Large intestine (tissue), 3 donors: ENCODE data around the gene ZIC4. TPM values are rescaled to one million over a fixed set of nuclear protein-coding genes. Genes with fewer than 3 reads are reported as not detected.

Source experiments
- DNase-seq, 2 donors: peaks; one replicate each; pipeline versions ENCODE4 v3.0.0 to v3.0.0-alpha.2; 2013
- H3K27ac ChIP-seq: one replicate; pipeline ENCODE4 v1.5.1; 2013; ENCODE audit warnings: low read length
- H3K27me3 ChIP-seq: 2 replicates; pipeline ENCODE4 v1.6.1; 2013; ENCODE audit warnings: low read length; ENCODE audit not compliant: control insufficient read depth, insufficient read depth
- H3K36me3 ChIP-seq: 2 replicates; pipeline ENCODE4 v1.6.1; 2013; ENCODE audit warnings: low read length; ENCODE audit not compliant: control insufficient read depth, insufficient read depth
- H3K4me1 ChIP-seq: one replicate; pipeline ENCODE4 v1.6.1; 2013; ENCODE audit warnings: low read length; ENCODE audit not compliant: control insufficient read depth, insufficient read depth
- H3K4me3 ChIP-seq: one replicate; pipeline ENCODE4 v1.5.1; 2013; ENCODE audit warnings: low read length
- H3K9me3 ChIP-seq: one replicate; pipeline ENCODE4 v1.6.1; 2013; ENCODE audit warnings: mild to moderate bottlenecking, low read depth, low read length, moderate library complexity; ENCODE audit not compliant: control insufficient read depth
- WGBS: methylation state at CpG from one replicate; pipeline ENCODE4 v1.1.5; 2013; ENCODE audit warnings: low lambda C conversion rate; ENCODE audit not compliant: insufficient coverage; 5-methylcytosine and 5-hydroxymethylcytosine counted together
- polyA plus RNA-seq: library from polyadenylated mRNA; unstranded; fragments of 120-200 nt; gene quantifications from one replicate; pipeline ENCODE4 v1.2.1, GENCODE V29; 2013

ZIC4 gene
- polyA plus RNA-seq, 1 donor = not detected

DNA sequence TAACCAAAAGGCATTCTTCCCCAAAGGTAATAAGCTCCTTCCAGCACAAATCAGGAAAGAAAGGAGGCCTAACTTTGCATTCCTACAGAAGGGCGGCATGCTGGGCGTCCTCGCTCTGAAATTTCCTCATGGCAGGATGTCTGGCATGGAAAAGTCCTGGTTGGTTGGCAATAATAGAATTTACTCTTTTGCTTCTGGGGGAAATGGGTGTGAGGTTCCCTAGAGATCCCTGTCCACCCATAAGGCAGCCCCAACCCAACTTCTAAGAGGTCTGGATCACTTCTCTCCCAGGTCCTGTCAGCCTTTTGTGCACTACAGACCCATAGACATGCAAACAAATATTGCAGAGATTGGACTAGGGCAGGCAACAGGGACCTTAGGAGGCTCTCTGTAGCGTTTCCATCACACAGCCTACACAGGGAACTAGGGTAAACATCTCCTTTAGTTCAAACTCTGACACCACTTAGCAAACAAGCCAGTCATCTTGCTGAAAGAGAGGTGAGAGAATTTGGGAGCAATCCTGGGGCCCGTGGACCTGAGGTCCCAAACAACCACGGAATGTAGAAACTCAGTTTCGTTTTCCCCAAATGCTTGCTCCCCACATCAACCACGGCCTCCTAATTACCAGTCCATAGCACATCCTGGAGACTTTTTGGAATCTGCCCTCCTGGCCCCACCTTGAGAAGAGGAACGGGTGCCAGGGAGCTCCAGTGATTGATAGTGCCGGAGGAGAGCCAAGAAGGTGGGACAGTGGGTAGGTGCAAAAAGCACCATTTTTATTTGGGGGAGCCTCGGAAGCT, 2.1 kb downstream of the ZIC4 start:
- DNase-seq = no peak
- H3K27ac ChIP-seq = no peak overlapping the region
- WGBS = no CpG with 5 or more reads among the region's 11 CpGs
- no peak overlapping the region for H3K4me3 ChIP-seq
- peaks cover 96% of the 10 kb centered on the region for H3K27me3 ChIP-seq
- H3K9me3 ChIP-seq = peaks cover 3% of the 10 kb centered on the region
- H3K36me3 ChIP-seq = no peaks in the 10 kb centered on the region
- H3K4me1 ChIP-seq = peaks cover 3% of the 10 kb centered on the region

GRCh38 chr3:147403511-147403910, 2.8 kb downstream of the ZIC4 start:
- WGBS = no CpG with 5 or more reads among the region's 5 CpGs
- Histone ChIP-seq H3K27me3 (peaks cover 96% of the 10 kb centered on the region), H3K27ac (no peak overlapping the region), H3K4me3 (no peak overlapping the region), H3K9me3 (peaks cover 3% of the 10 kb centered on the region), H3K36me3 (no peaks in the 10 kb centered on the region), H3K4me1 (no peaks in the 10 kb centered on the region)
- DNase-seq = no peak

- 20% methylated on average over 1 of the region's 5 CpGs for WGBS
- no peaks in the 10 kb centered on the region for H3K36me3 ChIP-seq
- H3K27me3 ChIP-seq = peaks cover 96% of the 10 kb centered on the region
- peaks cover 9% of the 10 kb centered on the region for H3K9me3 ChIP-seq
- H3K4me3 ChIP-seq = no peak overlapping the region
- no peak overlapping the region for H3K27ac ChIP-seq
- no peak for DNase-seq
- no peaks in the 10 kb centered on the region for H3K4me1 ChIP-seq
These were observed 4.2 kb downstream of the ZIC4 start for GRCh38 chr3:147402159-147402558.

DNA sequence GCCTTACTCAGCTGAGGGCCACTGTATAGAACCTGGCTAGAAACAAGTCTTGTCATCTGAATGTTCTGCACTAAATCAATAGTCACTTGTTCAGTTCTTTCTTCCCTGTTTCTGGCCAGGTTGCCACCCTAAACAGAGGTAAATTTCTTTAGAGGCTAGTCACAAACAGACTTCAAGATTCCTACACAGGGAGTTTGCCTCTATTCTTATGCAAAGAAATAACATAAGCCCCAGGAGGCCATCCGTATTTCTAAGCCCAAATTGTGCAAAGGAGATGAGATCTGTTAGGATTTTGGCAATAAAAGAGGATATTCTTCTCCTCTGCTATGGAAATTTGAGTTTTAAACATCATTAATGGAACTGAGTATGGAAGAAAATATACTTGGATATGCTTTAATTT, 4.9 kb downstream of the ZIC4 start:
- H3K4me1 ChIP-seq = no peaks in the 10 kb centered on the region
- no peaks in the 10 kb centered on the region for H3K36me3 ChIP-seq
- DNase-seq = no peak
- no peak overlapping the region for H3K27ac ChIP-seq
- peaks cover 96% of the 10 kb centered on the region for H3K27me3 ChIP-seq
- H3K9me3 ChIP-seq = peaks cover 16% of the 10 kb centered on the region
- H3K4me3 ChIP-seq = no peak overlapping the region
- whole genome bisulfite sequencing = no CpG with 5 or more reads among the region's 1 CpG

DNA sequence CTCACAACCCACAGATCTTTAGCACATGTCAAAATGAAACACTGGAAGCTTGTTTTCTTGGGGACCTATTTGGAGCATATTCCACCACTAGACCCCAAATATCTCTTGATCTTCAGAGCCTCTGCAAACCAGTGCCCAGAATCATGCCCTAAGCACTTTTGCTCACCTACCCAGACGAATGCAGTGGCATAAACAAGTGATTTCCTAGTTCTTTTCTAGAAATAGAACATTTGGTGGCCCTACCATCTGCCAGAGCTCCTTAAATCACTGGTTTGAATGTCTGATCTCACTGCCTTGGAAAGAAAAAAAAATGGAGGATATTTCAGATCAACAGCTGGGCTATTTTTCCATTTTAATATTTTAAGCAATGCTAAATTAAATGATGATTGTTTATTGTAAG, 5.3 kb downstream of the ZIC4 start:
- H3K9me3 ChIP-seq = peaks cover 20% of the 10 kb centered on the region
- H3K27ac ChIP-seq = no peak overlapping the region
- no peak overlapping the region for H3K4me3 ChIP-seq
- WGBS = no CpG with 5 or more reads among the region's 1 CpG
- no peaks in the 10 kb centered on the region for H3K4me1 ChIP-seq
- peaks cover 96% of the 10 kb centered on the region for H3K27me3 ChIP-seq
- no peak for DNase-seq
- H3K36me3 ChIP-seq = no peaks in the 10 kb centered on the region

GRCh38 chr3:147400111-147400510, 6.2 kb downstream of the ZIC4 start:
- Histone ChIP-seq H3K27me3 (peaks cover 96% of the 10 kb centered on the region), H3K9me3 (peaks cover 20% of the 10 kb centered on the region)

DNA sequence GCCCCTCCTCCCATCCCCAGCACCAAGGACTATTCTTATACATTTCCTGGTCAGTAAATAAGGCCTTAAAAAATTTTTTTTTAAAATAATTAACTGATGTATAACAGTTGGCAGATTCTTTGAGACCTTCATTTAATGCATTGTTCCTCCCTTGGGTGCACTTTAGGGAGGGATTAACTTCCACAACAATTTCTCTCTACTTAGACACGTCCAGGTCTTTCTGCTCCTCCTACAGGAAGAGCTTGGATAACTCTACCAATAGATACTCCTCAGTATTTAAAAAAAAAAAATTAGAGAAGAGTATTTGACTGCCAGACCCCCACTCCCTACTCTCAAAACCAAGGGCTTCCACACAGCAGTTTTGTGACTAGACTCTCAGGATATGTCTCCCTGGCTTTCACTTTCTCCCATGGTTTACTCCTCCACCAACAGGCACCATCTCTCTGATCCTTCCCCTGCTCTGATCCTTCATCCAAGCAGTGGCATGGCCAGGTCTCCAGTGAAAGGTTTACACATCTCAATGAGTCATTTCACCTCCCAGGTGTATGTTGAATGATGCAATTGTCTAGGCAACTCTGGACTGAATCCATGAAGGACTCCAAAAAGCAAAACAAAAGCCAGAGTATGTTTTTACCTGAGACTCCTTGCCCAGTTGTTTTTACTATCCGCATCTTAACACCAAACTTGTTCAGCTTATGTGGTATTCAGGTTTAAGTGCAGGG, 7.4 kb downstream of the ZIC4 start:
- Histone ChIP-seq H3K27me3 (peaks cover 96% of the 10 kb centered on the region), H3K4me1 (no peaks in the 10 kb centered on the region), H3K27ac (no peak overlapping the region), H3K9me3 (peaks cover 22% of the 10 kb centered on the region), H3K4me3 (no peak overlapping the region), H3K36me3 (no peaks in the 10 kb centered on the region)
- no peak for DNase-seq
- WGBS = 80% methylated on average over 1 of the region's 2 CpGs

More at GRCh38 chr3:147400111-147400510, 6.2 kb downstream of the ZIC4 start:
- no peaks in the 10 kb centered on the region for H3K4me1 ChIP-seq
- no peak for DNase-seq
- H3K27ac ChIP-seq = no peak overlapping the region
- H3K36me3 ChIP-seq = no peaks in the 10 kb centered on the region
- no peak overlapping the region for H3K4me3 ChIP-seq

DNA sequence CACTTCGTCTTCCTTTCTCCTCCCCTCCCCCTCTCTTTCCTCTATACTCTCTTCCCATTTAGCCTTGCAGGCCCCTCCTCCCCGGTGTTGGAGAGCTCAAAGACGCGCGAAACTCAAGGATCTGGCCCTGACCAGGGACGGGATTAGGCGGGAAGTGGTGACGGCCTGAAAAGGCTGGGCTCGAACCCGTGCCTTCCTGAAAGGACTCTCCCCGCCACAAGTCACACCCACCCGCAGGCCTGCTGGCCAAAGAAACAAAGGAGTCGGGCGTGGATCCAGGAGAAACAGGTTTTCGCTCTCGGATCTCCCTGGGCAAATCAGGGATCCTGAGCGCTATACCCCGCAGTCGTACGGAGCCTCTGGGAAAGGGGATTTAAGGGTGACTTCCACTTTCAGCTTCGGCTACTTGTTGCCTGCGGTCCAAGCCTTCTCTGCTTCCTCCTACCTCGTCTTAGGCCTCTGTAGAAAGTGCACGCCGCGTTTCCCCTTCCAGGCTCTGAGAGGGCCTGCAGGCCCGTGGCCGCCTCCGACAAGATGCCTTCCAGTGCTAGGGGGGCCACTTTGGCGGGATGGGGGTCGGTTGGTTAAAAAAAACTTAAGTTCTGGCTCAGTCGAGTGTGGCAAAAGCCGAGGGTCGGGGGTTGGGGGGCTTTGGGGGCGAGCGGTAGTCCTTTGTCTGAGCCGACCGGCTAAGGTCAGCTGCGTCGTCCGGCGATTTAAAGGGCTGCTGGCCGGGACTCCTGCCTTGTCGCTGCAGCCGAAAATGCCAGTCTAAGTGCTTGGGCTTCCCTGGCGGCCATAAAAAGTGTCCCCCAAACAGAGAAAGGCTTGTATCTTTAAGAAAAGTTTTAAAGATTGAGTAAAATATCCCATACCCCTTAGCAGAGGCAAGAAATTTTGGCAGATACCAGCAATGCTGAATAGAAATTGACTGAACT, 8.2 kb downstream of the ZIC4 start:
- no peaks in the 10 kb centered on the region for H3K4me1 ChIP-seq
- no peaks in the 10 kb centered on the region for H3K36me3 ChIP-seq
- DNase-seq = no peak
- 0% methylated on average over 1 of the region's 46 CpGs for WGBS
- no peak overlapping the region for H3K4me3 ChIP-seq
- H3K27me3 ChIP-seq = peaks cover 97% of the 10 kb centered on the region
- no peak overlapping the region for H3K27ac ChIP-seq
- H3K9me3 ChIP-seq = peaks cover 30% of the 10 kb centered on the region

- H3K4me1 ChIP-seq = no peaks in the 10 kb centered on the region
- no peaks in the 10 kb centered on the region for H3K36me3 ChIP-seq
- H3K9me3 ChIP-seq = peaks cover 34% of the 10 kb centered on the region
- H3K4me3 ChIP-seq = no peak overlapping the region
- peaks cover 98% of the 10 kb centered on the region for H3K27me3 ChIP-seq
- WGBS = 4% methylated on average over 8 of the region's 34 CpGs
- H3K27ac ChIP-seq = no peak overlapping the region
- no peak for DNase-seq
These were observed 9.0 kb downstream of the ZIC4 start for GRCh38 chr3:147397155-147397874.

GRCh38 chr3:147396712-147397046, 9.7 kb downstream of the ZIC4 start:
- no peak overlapping the region for H3K27ac ChIP-seq
- peaks cover 38% of the 10 kb centered on the region for H3K9me3 ChIP-seq
- peaks cover 99% of the 10 kb centered on the region for H3K27me3 ChIP-seq
- no peak overlapping the region for H3K4me3 ChIP-seq
- no peaks in the 10 kb centered on the region for H3K36me3 ChIP-seq
- DNase-seq = no peak
- whole genome bisulfite sequencing = no CpG with 5 or more reads among the region's 17 CpGs
- H3K4me1 ChIP-seq = no peaks in the 10 kb centered on the region
